ENCODE results near the gene USP24.

DNA sequence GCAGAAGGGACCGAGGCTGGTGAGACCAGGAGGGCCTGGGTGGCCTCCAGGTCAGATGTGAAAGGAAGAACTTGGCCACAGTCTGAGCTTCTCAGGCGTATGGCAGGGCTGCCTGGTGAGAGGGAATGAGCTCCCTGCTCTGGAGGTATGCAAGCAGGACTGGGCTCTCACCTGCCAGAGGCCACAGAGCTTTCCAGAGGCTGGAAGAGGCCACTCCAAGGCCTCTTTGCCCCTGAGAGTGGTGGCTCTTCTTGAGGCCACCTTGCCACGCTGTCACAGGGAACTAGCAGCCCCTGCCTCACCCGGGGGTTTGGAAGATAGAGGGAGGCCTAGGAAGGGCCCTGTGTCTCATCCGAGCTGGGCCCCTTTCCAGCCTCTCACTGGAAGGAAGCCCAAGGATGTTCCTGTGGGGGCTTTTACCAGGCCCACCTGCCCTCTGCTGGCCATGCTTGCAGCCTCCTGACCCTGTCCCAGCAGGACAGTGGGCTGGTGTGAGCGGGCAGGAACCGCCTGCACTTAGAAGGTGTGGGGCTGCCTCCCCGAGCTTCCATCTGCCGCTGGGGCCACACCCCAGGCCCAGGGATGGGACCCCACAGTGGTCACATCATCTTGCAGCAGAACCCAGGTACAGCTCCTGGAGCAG lies 165.8 kb downstream of the USP24 start:
- TF ChIP-seq, protein P1, sequence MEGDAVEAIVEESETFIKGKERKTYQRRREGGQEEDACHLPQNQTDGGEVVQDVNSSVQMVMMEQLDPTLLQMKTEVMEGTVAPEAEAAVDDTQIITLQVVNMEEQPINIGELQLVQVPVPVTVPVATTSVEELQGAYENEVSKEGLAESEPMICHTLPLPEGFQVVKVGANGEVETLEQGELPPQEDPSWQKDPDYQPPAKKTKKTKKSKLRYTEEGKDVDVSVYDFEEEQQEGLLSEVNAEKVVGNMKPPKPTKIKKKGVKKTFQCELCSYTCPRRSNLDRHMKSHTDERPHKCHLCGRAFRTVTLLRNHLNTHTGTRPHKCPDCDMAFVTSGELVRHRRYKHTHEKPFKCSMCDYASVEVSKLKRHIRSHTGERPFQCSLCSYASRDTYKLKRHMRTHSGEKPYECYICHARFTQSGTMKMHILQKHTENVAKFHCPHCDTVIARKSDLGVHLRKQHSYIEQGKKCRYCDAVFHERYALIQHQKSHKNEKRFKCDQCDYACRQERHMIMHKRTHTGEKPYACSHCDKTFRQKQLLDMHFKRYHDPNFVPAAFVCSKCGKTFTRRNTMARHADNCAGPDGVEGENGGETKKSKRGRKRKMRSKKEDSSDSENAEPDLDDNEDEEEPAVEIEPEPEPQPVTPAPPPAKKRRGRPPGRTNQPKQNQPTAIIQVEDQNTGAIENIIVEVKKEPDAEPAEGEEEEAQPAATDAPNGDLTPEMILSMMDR (optimal IDR thresholded peaks at IDR 0.05 in 1 of 3, IDR thresholded peaks at IDR 0.05 in 1 of 3, conservative IDR thresholded peaks at IDR 0.05 in 1 of 3; ENCODE audit: extremely low read depth in 1 of 3, insufficient read depth in 2 of 3, low read length in 3 of 3), result no peak
- no peak for TF ChIP-seq EZH2 (IDR thresholded peaks at IDR 0.05; ENCODE audit: low read length)

Data from keratinocyte (primary cell).